Muscle layer of duodenum (tissue), 2 donors: ENCODE measurements around the gene ANO1.

Experiments used
- H3K27ac ChIP-seq: one replicate; pipeline ENCODE4 v1.7.0; 2013; ENCODE audit warnings: mild to moderate bottlenecking, low read length
- H3K27me3 ChIP-seq: one replicate; pipeline ENCODE4 v1.7.0; 2013; ENCODE audit warnings: low read depth, mild to moderate bottlenecking, control low read depth, low read length
- H3K36me3 ChIP-seq, 2 donors: one replicate each; pipeline ENCODE4 v1.7.0; 2013; ENCODE audit warnings: low read length in 2 of 2, control low read depth in 1 of 2, mild to moderate bottlenecking in 1 of 2; ENCODE audit not compliant: insufficient read depth in 2 of 2, control insufficient read depth in 1 of 2
- H3K4me1 ChIP-seq, 2 donors: one replicate each; pipeline ENCODE4 v1.7.0; 2013; ENCODE audit warnings: low read length in 2 of 2, mild to moderate bottlenecking in 2 of 2, control low read depth in 1 of 2, moderate library complexity in 1 of 2; ENCODE audit not compliant: insufficient read depth in 2 of 2, control insufficient read depth in 1 of 2
- H3K4me3 ChIP-seq, 2 donors: one replicate each; pipeline ENCODE4 v1.7.0; 2013; ENCODE audit warnings: low read length in 2 of 2, low read depth in 1 of 2, mild to moderate bottlenecking in 1 of 2
- H3K9me3 ChIP-seq, 2 donors: one replicate each; pipeline ENCODE4 v1.7.0; 2013; ENCODE audit warnings: low read length in 2 of 2, control low read depth in 1 of 2, mild to moderate bottlenecking in 1 of 2; ENCODE audit not compliant: control insufficient read depth in 1 of 2
- donor health status: healthy.

Gene ANO1

DNA sequence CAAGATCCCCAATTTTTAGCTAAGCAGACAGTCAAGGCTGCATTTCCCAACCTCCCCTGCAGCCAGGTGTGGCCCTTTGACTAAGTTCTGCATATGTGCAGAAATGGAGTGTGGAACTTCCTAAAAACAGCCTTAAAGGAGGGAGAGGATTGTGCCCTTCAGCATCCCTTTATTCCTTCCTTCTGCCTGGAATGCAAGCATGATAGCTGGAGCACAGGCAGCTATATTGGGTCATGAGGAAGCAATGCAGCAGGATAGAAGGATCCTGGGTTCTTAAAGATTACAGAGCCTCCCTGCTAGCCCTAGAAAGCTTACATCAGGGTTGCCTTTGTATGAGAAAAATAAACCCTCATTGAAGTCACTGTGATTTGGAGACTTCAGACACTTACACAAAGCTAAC is 154.9 kb downstream of the ANO1 start:
- Histone ChIP-seq H3K27me3 (no peaks in the 10 kb centered on the region), H3K27ac (no peak overlapping the region), H3K4me3 (no peak overlapping the region), H3K4me1 (no peaks in the 10 kb centered on the region), H3K36me3 (no peaks in the 10 kb centered on the region), H3K9me3 (no peaks in the 10 kb centered on the region)

DNA sequence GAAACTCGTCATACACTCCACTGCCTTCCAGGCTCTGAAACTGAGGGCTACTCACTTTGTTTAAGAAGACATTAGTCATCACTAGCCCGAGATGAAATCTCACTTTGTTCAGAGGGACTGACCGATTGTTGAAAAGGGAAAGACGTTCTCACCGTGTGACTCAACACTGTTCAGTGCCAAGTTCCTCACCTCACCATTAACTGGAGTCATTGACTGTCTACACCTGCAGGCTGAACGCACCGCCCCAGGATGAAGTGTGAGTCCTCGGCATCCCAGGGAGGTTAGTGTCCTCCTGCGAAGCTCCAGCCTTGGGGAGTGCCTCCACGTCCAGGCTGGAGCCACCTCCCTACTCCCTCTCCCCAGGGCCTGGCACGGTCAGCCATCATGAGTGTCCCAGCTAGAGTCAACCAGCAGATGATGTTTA is 155.4 kb downstream of the ANO1 start:
- Histone ChIP-seq H3K9me3 (no peaks in the 10 kb centered on the region), H3K27me3 (no peaks in the 10 kb centered on the region), H3K4me1 (no peaks in the 10 kb centered on the region), H3K4me3 (no peak overlapping the region), H3K36me3 (no peaks in the 10 kb centered on the region), H3K27ac (no peak overlapping the region)

DNA sequence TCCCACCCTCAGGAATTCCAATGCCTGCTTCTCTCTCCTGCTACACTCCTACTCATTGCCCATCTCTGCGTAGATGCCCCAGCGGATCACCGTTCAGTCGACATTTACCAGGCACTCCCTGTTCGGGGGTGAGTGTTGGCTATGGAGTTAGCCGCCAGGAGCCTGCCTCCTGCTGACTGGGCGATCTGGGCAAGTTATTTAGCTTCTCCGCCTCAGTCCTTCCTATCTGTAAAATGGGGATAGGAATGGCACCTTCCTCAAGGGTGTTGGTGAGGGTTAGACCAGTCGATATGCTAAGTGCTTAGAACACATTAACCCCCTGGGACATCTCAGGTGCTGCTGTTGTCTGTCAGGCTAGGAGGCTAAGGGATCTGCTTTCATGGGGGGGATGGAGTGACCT is 155.8 kb downstream of the ANO1 start:
- Histone ChIP-seq H3K36me3 (no peaks in the 10 kb centered on the region), H3K4me1 (no peaks in the 10 kb centered on the region), H3K27ac (no peak overlapping the region)

More for the DNA sequence above, 155.8 kb downstream of the ANO1 start:
- no peaks in the 10 kb centered on the region for H3K27me3 ChIP-seq
- H3K9me3 ChIP-seq: no peaks in the 10 kb centered on the region
- no peak overlapping the region for H3K4me3 ChIP-seq
